GM12873 (cell line): ENCODE results near the gene FANCI.

Source experiments
- CTCF ChIP-seq: IDR thresholded peaks from 2 replicates; pipeline ENCODE4 v1.5.1; 2012; ENCODE audit warnings: low read depth, mild to moderate bottlenecking, moderate library complexity, low read length, control low read depth; ENCODE audit not compliant: insufficient read depth; ENCODE audit errors: missing control alignments

The FANCI gene

DNA sequence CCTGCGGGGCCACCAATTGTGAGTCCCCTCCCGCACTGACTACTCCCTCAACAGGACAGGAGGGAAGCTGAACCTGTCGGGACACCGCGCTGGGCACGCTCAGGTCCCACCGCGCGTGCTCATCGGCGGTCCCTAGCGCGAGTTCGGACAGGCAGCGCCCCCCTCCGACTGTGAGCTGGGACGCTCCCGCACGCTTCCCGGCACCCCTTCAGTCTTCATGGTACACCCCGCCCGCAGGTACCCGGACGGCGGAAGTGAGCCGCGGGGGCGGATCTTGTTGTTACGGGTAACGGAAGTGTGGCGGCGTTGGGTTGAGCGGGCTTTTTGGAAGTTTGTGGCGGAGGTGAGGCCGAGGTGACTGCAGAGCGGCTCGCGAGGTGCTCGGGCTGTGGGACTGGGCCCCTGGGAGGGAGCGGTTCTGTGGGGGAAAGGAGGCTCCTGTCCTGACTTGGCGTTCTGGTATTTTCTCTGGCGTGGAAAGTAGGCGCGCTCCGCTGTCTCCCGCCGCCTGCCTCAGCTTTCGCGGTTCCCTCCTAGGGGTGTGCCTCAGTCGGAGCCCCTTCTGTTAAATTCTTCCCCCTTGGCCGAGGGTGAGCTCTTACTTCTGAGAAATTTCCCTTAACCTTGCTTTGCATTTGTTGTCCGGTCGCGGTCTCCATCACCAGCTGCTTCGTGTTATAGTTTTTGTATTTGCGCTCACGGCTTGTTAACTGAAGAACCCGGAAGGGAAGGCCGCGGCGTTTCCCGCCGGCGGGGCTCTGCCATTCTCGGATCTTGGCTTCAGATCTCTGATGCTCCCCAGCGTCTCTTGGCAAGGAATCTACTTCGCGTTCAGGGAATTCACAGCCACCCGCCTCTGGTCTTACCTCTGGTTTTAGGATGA lies at the start of gene FANCI:
FANCI (plus strand) TSS at position 289 of the 883 bp plus-strand sequence. CDS start 3,669 bp downstream, outside the sequence.
- TF ChIP-seq CTCF: peak; percentile 52

DNA sequence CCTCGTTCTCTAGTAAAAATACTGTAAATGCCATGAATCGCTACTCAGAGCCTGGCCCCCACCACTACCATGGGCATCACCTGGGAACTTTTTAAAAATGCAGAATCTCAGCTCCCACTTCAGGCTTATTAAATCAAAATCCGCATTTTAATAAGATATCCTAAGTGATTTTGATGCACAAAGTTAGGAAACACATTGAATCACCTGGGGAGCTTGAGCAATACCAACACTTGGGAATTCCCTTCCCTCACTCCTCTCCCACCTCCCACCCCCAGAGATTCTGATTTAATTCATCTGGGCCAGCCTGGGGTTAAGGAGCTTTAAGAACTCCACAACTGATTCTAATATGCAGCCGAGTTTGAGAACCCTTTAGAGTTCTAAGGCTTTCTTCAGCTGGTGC lies 49.2 kb upstream of the FANCI start:
- no peak for TF ChIP-seq CTCF

GRCh38 chr15:89195836-89196235 lies 47.9 kb upstream of the FANCI start:
- TF ChIP-seq CTCF: no peak

GRCh38 chr15:89196241-89196640 lies 47.5 kb upstream of the FANCI start:
- no peak for TF ChIP-seq CTCF

DNA sequence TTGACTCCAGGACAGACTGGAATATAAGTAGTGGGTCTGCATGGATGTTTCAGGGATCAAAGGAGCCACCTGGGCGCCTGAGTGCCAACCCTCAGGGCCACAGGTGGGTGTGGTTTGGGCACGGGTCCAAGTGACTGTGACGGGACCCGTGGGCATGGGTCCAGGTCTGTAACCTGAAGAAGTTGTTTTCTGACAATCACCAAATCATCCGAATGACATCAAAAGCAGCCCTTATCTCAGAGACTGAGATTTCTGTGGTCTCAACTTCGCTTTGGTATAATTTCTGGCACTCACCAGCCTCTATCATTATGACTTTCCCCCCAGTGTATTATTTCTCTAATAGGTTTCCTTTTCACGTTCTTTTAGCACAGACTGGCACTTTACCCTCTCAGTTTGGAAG lies 46.8 kb upstream of the FANCI start:
- TF ChIP-seq CTCF: no peak

DNA sequence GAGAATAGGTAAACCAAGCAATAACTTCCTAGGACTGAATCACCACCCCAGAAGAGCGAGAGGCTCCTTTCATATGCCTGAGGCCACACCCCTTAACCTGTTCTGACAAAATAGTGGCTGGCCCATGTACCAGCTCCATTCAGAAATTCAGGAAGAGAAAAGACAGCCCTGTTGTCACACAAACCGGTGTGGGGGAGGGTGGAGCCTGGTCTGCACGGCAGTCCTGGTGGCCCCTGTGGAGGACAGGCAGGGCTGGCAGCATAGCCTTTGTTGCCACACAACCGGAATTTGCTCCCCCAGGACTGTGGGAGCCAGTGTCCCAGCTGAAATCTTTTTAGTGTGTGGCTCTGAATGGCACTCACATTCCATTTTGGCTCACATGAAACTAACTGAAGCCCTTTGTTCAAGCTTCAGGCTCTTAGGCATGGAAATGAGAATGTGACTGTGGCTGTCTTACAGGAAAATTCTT lies 46.2 kb upstream of the FANCI start:
- TF ChIP-seq CTCF: no peak

DNA sequence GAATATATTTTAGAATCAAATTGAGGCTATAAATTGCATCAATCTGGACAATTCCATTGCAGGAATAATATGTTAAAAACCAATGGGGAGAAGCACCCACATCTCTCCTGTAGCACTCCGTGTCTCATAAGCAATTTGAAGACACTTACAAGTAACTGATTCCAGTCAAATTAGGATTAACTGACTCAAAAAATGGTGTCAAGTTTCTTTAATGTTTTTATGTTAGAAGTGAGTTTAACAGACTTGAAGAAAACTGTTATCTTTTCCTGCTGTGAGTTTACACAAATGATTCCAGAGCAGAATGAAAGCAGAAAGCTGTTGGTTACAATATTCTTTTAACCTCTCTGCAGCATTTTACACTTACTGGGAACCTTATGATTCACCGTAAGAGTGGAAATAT lies 45.6 kb upstream of the FANCI start:
- TF ChIP-seq CTCF: no peak
